ENCODE data around the gene GAREM2. TPM values are rescaled to one million over a fixed set of nuclear protein-coding genes. Genes with fewer than 3 reads are reported as not detected.

The GAREM2 gene
- total RNA-seq, result 1.1 TPM in 2 replicates

GRCh38 chr2:26172871-26173775 is at the start of gene GAREM2:
TSS of gene GAREM2 (plus strand) at chr2:26173088. CDS start at chr2:26173221, 133 bp downstream.

Other genes starting within 250 kb of the GAREM2 start
- 19.2 and 22.2 TPM in 2 replicates for gene KIF3C, start 190.6 kb upstream of the GAREM2 start, total RNA-seq
- 150 and 178 TPM in 2 replicates for gene RAB10, start 139.0 kb upstream of the GAREM2 start, total RNA-seq
- 182 and 188 TPM in 2 replicates for gene HADHA, start 71.5 kb downstream of the GAREM2 start, total RNA-seq
- gene HADHB, start 71.9 kb downstream of the GAREM2 start, total RNA-seq, result 110 and 112 TPM in 2 replicates
- 30.3 and 33.1 TPM in 2 replicates for gene SELENOI, start 173.1 kb downstream of the GAREM2 start, total RNA-seq
- gene ADGRF3, start 173.7 kb downstream of the GAREM2 start, total RNA-seq, result 0.14 and 1.1 TPM in 2 replicates
- gene DRC1, start 228.8 kb downstream of the GAREM2 start, total RNA-seq, result not detected in 2 replicates

Measured in thoracic aorta endothelial cell (primary cell).